Colonic mucosa (tissue), 4 donors: ENCODE measurements around the gene TBC1D16. TPM values are rescaled to one million over a fixed set of nuclear protein-coding genes. Genes with fewer than 3 reads are reported as not detected.

Source experiments
- DNase-seq: peaks from one replicate; pipeline ENCODE4 v3.0.0-alpha.2; 2020
- H3K27ac ChIP-seq: fragments of 200-600 bp; one replicate; pipeline ENCODE4 v1.8.0; 2021
- H3K27me3 ChIP-seq: fragments of 200-600 bp; one replicate; pipeline ENCODE4 v1.8.0; 2021
- H3K36me3 ChIP-seq: fragments of 200-600 bp; one replicate; pipeline ENCODE4 v1.8.0; 2021
- H3K4me1 ChIP-seq: fragments of 200-600 bp; one replicate; pipeline ENCODE4 v1.8.0; 2021; ENCODE audit warnings: mild to moderate bottlenecking
- H3K4me3 ChIP-seq: fragments of 200-600 bp; one replicate; pipeline ENCODE4 v1.8.0; 2021
- H3K9ac ChIP-seq, 2 donors: one replicate each; pipeline ENCODE4 v1.7.0; 2013; ENCODE audit warnings: control low read depth in 2 of 2, low read depth in 2 of 2, low read length in 2 of 2
- H3K9me3 ChIP-seq: fragments of 200-600 bp; one replicate; pipeline ENCODE4 v1.8.0; 2021
- intact Hi-C: fragments of 100-400 bp; cut with DNase I; formaldehyde crosslinking; loops from one replicate; pipeline ENCODE4 v1.14.1; 2022
- total RNA-seq, 2 donors: library from RNA; stranded (reverse); fragmentation: NEBNext Ultra II Directional in 1 of 2; extraction: Animal tissue kit (Norgen Biotek cat#: 25700) in 1 of 2; gene quantifications; one replicate each; pipeline ENCODE4 v1.2.1, GENCODE V29; 2021
- TF ChIP-seq, protein P1 (sequence below): fragments of 200-600 bp; IDR thresholded peaks from one replicate; pipeline ENCODE4 v1.8.0; 2022; ENCODE audit warnings: antibody characterized with exemption, mild to moderate bottlenecking
- donor health status: healthy.
- donor health status: DM: no; HTN: no; CAD: no.
- donor health status: DM: no; HTN: no; CAD: no.

Gene TBC1D16
- total RNA-seq, 2 donors from 2014 or later: 14.4 to 19.8 TPM

DNA sequence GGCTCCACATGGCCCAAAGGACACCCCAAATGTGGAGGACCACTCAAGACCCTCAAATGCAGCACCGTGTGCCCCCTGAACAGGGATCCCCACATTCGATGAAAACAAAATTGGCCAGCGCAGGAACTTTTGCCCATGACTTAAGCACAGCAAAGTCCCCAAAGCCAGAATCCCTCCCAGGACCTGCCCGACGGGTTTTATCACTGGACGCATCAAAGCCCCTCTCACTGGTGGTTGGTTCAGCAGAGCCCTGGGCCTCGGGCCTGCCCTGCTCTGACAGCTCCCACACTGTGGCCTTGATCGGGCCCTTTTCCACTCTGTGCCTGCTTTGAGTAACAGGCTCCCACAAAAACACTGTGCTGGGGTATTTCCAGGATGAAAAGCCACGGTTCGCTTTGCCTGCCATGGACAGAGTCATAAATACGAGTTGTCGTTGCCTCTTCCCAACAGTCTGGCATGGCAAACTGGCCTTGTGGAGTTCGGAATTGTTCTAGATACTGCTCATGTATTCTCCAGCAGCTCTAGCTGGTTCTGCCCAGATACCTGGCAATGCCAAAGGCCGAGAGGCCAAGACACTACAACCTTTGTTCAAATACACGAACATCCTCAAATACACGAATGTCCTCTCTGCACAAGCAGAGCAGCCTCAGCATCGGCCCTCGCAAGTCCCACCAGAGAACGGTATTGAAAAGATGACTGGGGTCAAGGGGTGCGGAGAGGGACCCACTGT lies 46.4 kb downstream of the TBC1D16 start:
- H3K36me3 ChIP-seq: no peaks in the 10 kb centered on the region
- no peaks in the 10 kb centered on the region for H3K9me3 ChIP-seq
- intact Hi-C loops: loop anchor here (5.0 kb wide), 2 partner anchors 142 to 197 kb away; no protein-coding TSS in a partner anchor
- peak overlapping the region in 1 of 2 donors; percentile 29 for H3K9ac ChIP-seq
- TF ChIP-seq, protein P1, sequence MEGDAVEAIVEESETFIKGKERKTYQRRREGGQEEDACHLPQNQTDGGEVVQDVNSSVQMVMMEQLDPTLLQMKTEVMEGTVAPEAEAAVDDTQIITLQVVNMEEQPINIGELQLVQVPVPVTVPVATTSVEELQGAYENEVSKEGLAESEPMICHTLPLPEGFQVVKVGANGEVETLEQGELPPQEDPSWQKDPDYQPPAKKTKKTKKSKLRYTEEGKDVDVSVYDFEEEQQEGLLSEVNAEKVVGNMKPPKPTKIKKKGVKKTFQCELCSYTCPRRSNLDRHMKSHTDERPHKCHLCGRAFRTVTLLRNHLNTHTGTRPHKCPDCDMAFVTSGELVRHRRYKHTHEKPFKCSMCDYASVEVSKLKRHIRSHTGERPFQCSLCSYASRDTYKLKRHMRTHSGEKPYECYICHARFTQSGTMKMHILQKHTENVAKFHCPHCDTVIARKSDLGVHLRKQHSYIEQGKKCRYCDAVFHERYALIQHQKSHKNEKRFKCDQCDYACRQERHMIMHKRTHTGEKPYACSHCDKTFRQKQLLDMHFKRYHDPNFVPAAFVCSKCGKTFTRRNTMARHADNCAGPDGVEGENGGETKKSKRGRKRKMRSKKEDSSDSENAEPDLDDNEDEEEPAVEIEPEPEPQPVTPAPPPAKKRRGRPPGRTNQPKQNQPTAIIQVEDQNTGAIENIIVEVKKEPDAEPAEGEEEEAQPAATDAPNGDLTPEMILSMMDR: no peak
- no peak overlapping the region for H3K4me3 ChIP-seq
- H3K27ac ChIP-seq: peak overlapping the region; percentile 44
- H3K4me1 ChIP-seq: peaks cover 48% of the 10 kb centered on the region
- no peaks in the 10 kb centered on the region for H3K27me3 ChIP-seq
- no peak for DNase-seq

DNA sequence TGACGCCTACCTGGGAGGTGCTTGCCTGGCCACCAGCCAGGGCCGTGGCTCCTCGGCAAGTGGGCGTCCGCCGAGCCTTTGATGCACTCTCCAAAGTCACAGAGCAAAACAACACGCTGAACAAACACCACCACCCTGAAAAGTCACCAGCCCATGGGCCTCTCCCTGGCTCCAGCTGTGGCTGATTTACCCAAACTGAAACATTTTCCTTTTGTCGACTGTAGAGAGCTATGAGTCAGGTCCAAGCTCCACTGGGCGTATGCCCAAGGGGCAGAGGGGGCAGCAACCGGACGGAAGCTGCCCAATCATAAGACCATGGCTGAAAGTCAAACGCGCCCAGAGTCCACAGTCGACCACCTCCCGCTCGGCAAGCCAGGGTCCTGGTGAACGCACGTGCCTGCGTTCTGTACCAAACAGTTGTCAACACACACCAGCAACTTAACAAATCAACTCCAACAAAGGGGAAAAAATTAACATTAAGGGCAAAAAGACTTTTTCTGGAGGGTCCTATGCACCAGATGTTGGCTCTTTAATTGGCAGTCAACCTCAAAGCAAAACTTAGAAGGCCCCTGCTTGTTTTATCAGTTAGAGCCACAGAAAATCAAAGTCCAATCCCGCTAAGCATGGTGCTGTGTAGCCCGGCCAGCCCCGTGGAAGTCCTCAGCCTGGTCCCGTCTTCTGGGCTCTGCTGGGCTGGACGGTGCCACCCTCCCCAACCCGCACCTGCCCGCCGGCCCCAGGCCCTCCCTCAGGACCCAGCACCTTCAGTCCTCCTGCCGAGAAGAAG lies 47.3 kb downstream of the TBC1D16 start:
- Histone ChIP-seq H3K9me3 (no peaks in the 10 kb centered on the region), H3K4me3 (no peak overlapping the region), H3K9ac (peak overlapping the region in 1 of 2 donors; percentile 1), H3K27ac (peak overlapping the region; percentile 48), H3K4me1 (peaks cover 41% of the 10 kb centered on the region), H3K27me3 (no peaks in the 10 kb centered on the region), H3K36me3 (no peaks in the 10 kb centered on the region)
- DNase-seq: peak; percentile 83
- TF ChIP-seq, protein P1: no peak
- intact Hi-C loops: loop anchor here (5.0 kb wide), 2 partner anchors 141 to 196 kb away; no protein-coding TSS in a partner anchor

DNA sequence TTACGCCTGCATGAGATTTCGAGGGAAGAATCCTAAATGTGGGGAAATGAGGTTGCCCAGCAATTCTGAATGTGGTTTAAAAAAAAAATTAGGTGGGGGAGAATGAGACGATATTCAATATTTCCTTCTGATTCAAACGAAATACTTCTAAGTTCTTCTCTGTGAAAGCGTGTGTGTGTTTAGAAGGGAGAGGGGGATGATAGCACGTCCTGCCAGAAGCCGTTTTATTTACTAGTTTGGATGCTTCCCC lies 47.8 kb downstream of the TBC1D16 start:
- Histone ChIP-seq H3K27ac (peak overlapping the region; percentile 48), H3K4me3 (no peak overlapping the region), H3K9ac (peak overlapping the region in 1 of 2 donors; percentile 1), H3K36me3 (no peaks in the 10 kb centered on the region), H3K27me3 (no peaks in the 10 kb centered on the region), H3K9me3 (no peaks in the 10 kb centered on the region), H3K4me1 (peaks cover 36% of the 10 kb centered on the region)
- DNase-seq: no peak
- intact Hi-C loops: loop anchor here (5.0 kb wide), 2 partner anchors 141 to 196 kb away; no protein-coding TSS in a partner anchor
- TF ChIP-seq, protein P1: no peak

DNA sequence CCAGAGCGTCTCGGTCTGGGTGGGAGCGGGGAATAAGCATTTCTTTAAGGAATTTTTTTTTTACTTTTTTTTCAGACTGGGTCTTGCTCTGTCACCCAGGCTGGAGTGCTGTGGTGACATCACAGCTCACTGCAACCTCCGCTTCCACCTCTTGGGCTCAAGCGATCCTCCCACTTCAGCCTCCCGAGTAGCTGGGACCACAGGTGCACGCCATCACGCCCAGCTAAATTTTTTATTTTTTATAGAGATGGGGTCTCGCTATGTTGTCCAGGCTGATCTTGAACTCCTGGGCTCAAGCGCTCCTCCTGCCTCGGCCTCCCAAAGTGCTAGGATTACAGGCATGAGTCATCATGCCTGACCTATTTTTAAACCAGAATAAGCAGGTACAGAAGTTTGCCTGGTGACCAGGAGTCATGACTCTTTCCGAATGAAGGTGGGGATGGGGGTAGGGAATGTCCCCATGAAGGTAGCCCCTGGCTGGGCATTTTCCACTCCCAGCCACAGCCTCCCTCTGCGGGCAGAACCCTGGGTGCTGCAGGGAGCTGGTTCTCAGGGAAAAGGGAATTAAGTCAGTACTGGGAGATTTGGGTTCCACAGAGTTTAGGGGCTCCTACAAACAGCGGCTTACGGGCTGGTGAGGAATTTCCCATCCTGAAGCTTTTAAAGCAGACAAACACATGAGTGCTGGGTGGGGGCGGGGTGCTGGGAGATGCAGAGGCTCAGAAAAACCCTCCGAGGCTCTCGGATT lies 48.3 kb downstream of the TBC1D16 start:
- no peaks in the 10 kb centered on the region for H3K9me3 ChIP-seq
- H3K4me1 ChIP-seq: peaks cover 31% of the 10 kb centered on the region
- intact Hi-C loops: loop anchor here (5.0 kb wide), 2 partner anchors 140 to 195 kb away; no protein-coding TSS in a partner anchor
- no peaks in the 10 kb centered on the region for H3K27me3 ChIP-seq
- H3K36me3 ChIP-seq: no peaks in the 10 kb centered on the region
- peak overlapping the region; percentile 48 for H3K27ac ChIP-seq
- H3K9ac ChIP-seq: peak overlapping the region in 1 of 2 donors; percentile 44
- no peak overlapping the region for H3K4me3 ChIP-seq
- DNase-seq: no peak
- TF ChIP-seq, protein P1: no peak
